Peyer's patch (tissue), 4 donors: ENCODE results near the gene UGT1A3. TPM values are rescaled to one million over a fixed set of nuclear protein-coding genes. Genes with fewer than 3 reads are reported as not detected.

Experiments used
- DNase-seq, 3 donors: peaks; one replicate each; pipeline ENCODE4 v3.0.0-alpha.2; 2017 to 2019
- H3K27ac ChIP-seq, 4 donors: fragments of 200-600 bp; sonication (generic); one replicate each; pipeline ENCODE4 v1.5.1; 2016 to 2019
- H3K27me3 ChIP-seq, 2 donors: fragments of 200-600 bp; sonication (generic); one replicate each; pipeline ENCODE4 v1.5.1; 2019
- H3K36me3 ChIP-seq, 3 donors: fragments of 200-600 bp; sonication (generic); one replicate each; pipeline ENCODE4 v1.5.1; 2016 to 2019
- H3K4me1 ChIP-seq, 4 donors: fragments of 200-600 bp; sonication (generic); one replicate each; pipeline ENCODE4 v1.5.1; 2016 to 2019
- H3K4me3 ChIP-seq, 4 donors: fragments of 200-600 bp; sonication (generic); 1 replicate in 3 of 4; 2 replicates in 1 of 4; pipeline ENCODE4 v1.5.1; 2016 to 2019; ENCODE audit warnings: mild to moderate bottlenecking in 1 of 4
- H3K9me3 ChIP-seq, 4 donors: fragments of 200-600 bp; sonication (generic); one replicate each; pipeline ENCODE4 v1.5.1; 2016 to 2019; ENCODE audit warnings: mild to moderate bottlenecking in 1 of 4
- POLR2A ChIP-seq, 2 donors: fragments of 450-650 bp; IDR thresholded peaks; one replicate each; pipeline ENCODE4 v1.5.1; 2017; ENCODE audit warnings: antibody characterized with exemption in 2 of 2, mild to moderate bottlenecking in 2 of 2, moderate library complexity in 2 of 2
- total RNA-seq, 4 donors: library from RNA; depleted of rRNA; stranded (reverse); fragments of >200 nt; gene quantifications; one replicate each; pipeline ENCODE4 v1.1.0, GENCODE V29; 2016
- TF ChIP-seq, protein P1 (sequence below), 6 experiments: fragments of 450-650 bp in 4 of 6; fragments of 200-600 bp in 2 of 6; sonication (generic) in 1 of 6; IDR thresholded peaks; one replicate each; pipeline ENCODE4 v1.5.1; 2017 to 2019; ENCODE audit warnings: antibody characterized with exemption in 6 of 6, mild to moderate bottlenecking in 3 of 6, moderate library complexity in 1 of 6

Gene UGT1A3
- total RNA-seq, 4 donors from 2014 or later: 5.8 to 21.7 (median 6.3) TPM; not detected in 1

DNA sequence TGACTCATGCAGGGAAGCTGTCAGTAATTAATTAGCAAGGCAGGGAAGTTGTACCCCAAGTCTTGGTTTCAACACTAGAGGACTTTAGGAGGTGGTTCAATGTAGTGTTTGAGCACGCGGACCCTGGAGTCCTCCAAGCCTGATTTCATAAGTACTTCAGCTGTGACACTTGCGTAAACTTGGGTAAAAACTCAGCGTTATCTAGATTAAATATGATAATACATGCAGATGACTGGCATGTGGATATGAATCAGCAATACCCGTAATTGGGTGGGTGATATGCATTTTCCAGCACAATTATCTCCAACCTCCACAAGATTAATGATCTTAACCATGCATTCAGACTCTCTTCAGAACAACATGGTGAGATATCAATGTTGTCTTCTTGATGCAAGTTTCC is 41.9 kb upstream of the UGT1A3 start:
- no peaks in the 10 kb centered on the region for H3K27me3 ChIP-seq
- H3K36me3 ChIP-seq: no peaks in the 10 kb centered on the region
- no peaks in the 10 kb centered on the region for H3K9me3 ChIP-seq
- TF ChIP-seq, protein P1, sequence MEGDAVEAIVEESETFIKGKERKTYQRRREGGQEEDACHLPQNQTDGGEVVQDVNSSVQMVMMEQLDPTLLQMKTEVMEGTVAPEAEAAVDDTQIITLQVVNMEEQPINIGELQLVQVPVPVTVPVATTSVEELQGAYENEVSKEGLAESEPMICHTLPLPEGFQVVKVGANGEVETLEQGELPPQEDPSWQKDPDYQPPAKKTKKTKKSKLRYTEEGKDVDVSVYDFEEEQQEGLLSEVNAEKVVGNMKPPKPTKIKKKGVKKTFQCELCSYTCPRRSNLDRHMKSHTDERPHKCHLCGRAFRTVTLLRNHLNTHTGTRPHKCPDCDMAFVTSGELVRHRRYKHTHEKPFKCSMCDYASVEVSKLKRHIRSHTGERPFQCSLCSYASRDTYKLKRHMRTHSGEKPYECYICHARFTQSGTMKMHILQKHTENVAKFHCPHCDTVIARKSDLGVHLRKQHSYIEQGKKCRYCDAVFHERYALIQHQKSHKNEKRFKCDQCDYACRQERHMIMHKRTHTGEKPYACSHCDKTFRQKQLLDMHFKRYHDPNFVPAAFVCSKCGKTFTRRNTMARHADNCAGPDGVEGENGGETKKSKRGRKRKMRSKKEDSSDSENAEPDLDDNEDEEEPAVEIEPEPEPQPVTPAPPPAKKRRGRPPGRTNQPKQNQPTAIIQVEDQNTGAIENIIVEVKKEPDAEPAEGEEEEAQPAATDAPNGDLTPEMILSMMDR (IDR thresholded peaks at IDR 0.05): no peak
- TF ChIP-seq POLR2A (IDR thresholded peaks at IDR 0.05): no peak
- no peak overlapping the region for H3K4me3 ChIP-seq
- H3K27ac ChIP-seq: no peak overlapping the region
- no peak for DNase-seq
- peaks cover 0 to 22% (median 0%) of the 10 kb centered on the region in 4 donors for H3K4me1 ChIP-seq

DNA sequence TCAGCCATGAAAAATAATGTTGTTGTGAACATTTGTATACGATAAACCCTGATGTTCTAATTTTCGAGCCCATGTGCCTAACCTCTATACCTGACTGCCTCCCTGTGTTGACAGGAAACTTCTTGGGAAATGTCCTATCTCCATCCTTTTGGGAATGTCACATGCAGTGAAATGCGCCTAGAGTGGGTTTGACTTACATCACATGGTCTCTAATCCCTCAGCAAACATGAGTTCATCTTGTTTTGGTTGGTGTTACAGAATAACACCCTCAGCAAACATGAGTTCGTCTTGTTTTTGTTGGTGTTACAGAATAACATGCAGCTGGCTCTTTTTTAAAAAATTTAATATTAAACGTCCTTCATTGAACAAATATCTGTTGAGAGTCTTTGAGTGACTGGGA is 40.5 kb upstream of the UGT1A3 start:
- Histone ChIP-seq H3K4me1 (peaks cover 0 to 27% (median 0%) of the 10 kb centered on the region in 4 donors), H3K4me3 (no peak overlapping the region), H3K9me3 (no peaks in the 10 kb centered on the region), H3K36me3 (no peaks in the 10 kb centered on the region), H3K27ac (no peak overlapping the region), H3K27me3 (no peaks in the 10 kb centered on the region)
- no peak for DNase-seq
- no peak for TF ChIP-seq POLR2A (IDR thresholded peaks at IDR 0.05)
- TF ChIP-seq, protein P1 (IDR thresholded peaks at IDR 0.05): no peak

DNA sequence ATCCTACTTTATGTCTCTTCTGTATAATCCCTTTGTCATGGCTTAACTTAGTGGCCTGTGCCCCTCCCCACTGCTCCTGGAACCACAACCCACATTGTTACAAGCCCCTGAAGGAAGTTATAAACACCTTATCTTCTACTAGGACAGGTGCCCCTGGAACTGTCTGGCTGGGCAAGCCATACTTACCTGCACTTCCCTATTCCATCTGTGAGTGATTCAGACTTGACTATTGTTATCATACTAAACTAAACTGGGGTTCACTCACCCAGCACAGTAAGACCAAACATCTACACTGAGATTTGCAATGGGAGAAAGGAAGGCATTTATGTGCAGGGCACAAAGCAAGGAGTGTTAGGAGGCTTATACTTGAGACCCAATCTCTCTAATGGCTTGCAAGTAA is 39.8 kb upstream of the UGT1A3 start:
- no peaks in the 10 kb centered on the region for H3K9me3 ChIP-seq
- H3K4me3 ChIP-seq: no peak overlapping the region
- H3K36me3 ChIP-seq: no peaks in the 10 kb centered on the region
- no peaks in the 10 kb centered on the region for H3K27me3 ChIP-seq
- no peak overlapping the region for H3K27ac ChIP-seq
- peaks cover 0 to 34% (median 0%) of the 10 kb centered on the region in 4 donors for H3K4me1 ChIP-seq
- no peak for DNase-seq
- TF ChIP-seq POLR2A (IDR thresholded peaks at IDR 0.05): no peak
- TF ChIP-seq, protein P1 (IDR thresholded peaks at IDR 0.05): no peak

DNA sequence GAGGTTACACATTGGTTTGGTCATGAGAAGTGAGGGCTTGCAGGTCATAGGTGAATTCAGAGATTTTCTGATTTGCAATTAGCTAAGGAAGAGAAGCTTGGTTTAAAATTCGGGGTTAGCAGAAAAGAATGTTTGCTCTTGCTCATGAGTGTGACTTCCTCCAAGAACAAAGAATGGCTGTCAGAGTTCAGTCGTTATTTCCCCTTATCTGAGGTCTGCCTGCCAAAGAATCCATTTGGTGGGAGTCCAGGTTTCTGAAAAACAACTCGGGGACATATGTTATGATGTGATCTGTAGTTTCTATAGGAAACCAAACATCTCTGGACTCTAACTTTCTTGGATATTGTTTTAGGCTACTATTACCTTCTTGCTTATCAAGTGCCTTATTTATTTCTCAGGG is 39.3 kb upstream of the UGT1A3 start:
- TF ChIP-seq, protein P1 (IDR thresholded peaks at IDR 0.05): no peak
- no peak for TF ChIP-seq POLR2A (IDR thresholded peaks at IDR 0.05)
- peaks cover 0 to 35% (median 0%) of the 10 kb centered on the region in 4 donors for H3K4me1 ChIP-seq
- no peaks in the 10 kb centered on the region for H3K36me3 ChIP-seq
- DNase-seq: no peak
- no peaks in the 10 kb centered on the region for H3K27me3 ChIP-seq
- no peaks in the 10 kb centered on the region for H3K9me3 ChIP-seq
- H3K27ac ChIP-seq: no peak overlapping the region
- no peak overlapping the region for H3K4me3 ChIP-seq

DNA sequence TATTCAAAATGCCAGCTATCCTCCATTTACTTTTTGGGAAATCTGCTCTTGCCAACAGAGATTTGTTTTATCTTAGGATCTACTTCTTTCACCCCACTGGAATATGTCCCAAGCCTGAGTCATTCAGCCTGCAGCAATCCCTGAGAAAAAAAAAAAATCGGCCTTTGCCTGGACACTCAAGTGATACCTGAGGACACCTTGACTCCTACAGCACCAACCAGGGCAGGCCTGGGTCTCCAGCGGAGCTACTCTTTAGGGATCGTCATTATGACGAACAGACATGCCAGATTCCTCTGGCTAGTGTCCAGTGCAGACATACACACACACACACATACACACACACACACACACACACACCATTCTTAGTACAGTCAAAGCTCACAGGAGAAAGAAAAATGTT is 38.4 kb upstream of the UGT1A3 start:
- peaks cover 0 to 31% (median 0%) of the 10 kb centered on the region in 4 donors for H3K4me1 ChIP-seq
- H3K36me3 ChIP-seq: no peaks in the 10 kb centered on the region
- no peaks in the 10 kb centered on the region for H3K27me3 ChIP-seq
- no peak overlapping the region for H3K4me3 ChIP-seq
- H3K9me3 ChIP-seq: no peaks in the 10 kb centered on the region
- TF ChIP-seq, protein P1 (IDR thresholded peaks at IDR 0.05): no peak
- TF ChIP-seq POLR2A (IDR thresholded peaks at IDR 0.05): no peak
- no peak overlapping the region for H3K27ac ChIP-seq
- DNase-seq: no peak
